ENCODE data around the gene CENPX. TPM values are rescaled to one million over a fixed set of nuclear protein-coding genes. Genes with fewer than 3 reads are reported as not detected.

The CENPX gene
- total and polyA plus RNA-seq, 2 of the 13 experiments (the other 11 are each of a cell fraction or from before 2014, with no cell fraction given) = 92.7 to 170 TPM

- peak; percentile 95; the same call in 1 of the 2 replicates for TF ChIP-seq SALL2 (CRISPR knock-in tag; IDR thresholded peaks at IDR 0.05)
- TF ChIP-seq KDM4B (CRISPR knock-in tag; IDR thresholded peaks at IDR 0.05) = peak; percentile 82; the same call in 1 of the 2 replicates
- TF ChIP-seq ZFX (CRISPR knock-in tag; IDR thresholded peaks at IDR 0.05; ENCODE audit: low read depth) = peak; percentile 96
- TF ChIP-seq ZNF687 (CRISPR knock-in tag; IDR thresholded peaks at IDR 0.05) = peak; percentile 88
- peak; percentile 50; the same call in 1 of the 2 replicates for TF ChIP-seq ZNF501 (CRISPR knock-in tag; IDR thresholded peaks at IDR 0.05)
- peak; percentile 86 for TF ChIP-seq ZNF12 (CRISPR knock-in tag; IDR thresholded peaks at IDR 0.05)
- TF ChIP-seq, protein P1, sequence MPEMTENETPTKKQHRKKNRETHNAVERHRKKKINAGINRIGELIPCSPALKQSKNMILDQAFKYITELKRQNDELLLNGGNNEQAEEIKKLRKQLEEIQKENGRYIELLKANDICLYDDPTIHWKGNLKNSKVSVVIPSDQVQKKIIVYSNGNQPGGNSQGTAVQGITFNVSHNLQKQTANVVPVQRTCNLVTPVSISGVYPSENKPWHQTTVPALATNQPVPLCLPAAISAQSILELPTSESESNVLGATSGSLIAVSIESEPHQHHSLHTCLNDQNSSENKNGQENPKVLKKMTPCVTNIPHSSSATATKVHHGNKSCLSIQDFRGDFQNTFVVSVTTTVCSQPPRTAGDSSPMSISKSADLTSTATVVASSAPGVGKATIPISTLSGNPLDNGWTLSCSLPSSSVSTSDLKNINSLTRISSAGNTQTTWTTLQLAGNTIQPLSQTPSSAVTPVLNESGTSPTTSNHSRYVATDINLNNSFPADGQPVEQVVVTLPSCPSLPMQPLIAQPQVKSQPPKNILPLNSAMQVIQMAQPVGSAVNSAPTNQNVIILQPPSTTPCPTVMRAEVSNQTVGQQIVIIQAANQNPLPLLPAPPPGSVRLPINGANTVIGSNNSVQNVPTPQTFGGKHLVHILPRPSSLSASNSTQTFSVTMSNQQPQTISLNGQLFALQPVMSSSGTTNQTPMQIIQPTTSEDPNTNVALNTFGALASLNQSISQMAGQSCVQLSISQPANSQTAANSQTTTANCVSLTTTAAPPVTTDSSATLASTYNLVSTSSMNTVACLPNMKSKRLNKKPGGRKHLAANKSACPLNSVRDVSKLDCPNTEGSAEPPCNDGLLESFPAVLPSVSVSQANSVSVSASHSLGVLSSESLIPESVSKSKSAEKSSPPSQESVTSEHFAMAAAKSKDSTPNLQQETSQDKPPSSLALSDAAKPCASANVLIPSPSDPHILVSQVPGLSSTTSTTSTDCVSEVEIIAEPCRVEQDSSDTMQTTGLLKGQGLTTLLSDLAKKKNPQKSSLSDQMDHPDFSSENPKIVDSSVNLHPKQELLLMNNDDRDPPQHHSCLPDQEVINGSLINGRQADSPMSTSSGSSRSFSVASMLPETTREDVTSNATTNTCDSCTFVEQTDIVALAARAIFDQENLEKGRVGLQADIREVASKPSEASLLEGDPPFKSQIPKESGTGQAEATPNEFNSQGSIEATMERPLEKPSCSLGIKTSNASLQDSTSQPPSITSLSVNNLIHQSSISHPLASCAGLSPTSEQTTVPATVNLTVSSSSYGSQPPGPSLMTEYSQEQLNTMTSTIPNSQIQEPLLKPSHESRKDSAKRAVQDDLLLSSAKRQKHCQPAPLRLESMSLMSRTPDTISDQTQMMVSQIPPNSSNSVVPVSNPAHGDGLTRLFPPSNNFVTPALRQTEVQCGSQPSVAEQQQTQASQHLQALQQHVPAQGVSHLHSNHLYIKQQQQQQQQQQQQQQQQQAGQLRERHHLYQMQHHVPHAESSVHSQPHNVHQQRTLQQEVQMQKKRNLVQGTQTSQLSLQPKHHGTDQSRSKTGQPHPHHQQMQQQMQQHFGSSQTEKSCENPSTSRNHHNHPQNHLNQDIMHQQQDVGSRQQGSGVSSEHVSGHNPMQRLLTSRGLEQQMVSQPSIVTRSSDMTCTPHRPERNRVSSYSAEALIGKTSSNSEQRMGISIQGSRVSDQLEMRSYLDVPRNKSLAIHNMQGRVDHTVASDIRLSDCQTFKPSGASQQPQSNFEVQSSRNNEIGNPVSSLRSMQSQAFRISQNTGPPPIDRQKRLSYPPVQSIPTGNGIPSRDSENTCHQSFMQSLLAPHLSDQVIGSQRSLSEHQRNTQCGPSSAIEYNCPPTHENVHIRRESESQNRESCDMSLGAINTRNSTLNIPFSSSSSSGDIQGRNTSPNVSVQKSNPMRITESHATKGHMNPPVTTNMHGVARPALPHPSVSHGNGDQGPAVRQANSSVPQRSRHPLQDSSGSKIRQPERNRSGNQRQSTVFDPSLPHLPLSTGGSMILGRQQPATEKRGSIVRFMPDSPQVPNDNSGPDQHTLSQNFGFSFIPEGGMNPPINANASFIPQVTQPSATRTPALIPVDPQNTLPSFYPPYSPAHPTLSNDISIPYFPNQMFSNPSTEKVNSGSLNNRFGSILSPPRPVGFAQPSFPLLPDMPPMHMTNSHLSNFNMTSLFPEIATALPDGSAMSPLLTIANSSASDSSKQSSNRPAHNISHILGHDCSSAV (CRISPR knock-in tag; IDR thresholded peaks at IDR 0.05; ENCODE audit: borderline replicate concordance) = no peak
- peak; percentile 76; the same call in 1 of the 2 replicates for TF ChIP-seq GFI1 (CRISPR knock-in tag; IDR thresholded peaks at IDR 0.05; ENCODE audit: borderline replicate concordance)
- TF ChIP-seq PAX8 (CRISPR knock-in tag; IDR thresholded peaks at IDR 0.05; ENCODE audit: borderline replicate concordance) = no peak
- no peak for TF ChIP-seq CREM (IDR thresholded peaks at IDR 0.05)
- no peak for TF ChIP-seq CREM (CRISPR knock-in tag; IDR thresholded peaks at IDR 0.05)
- TF ChIP-seq KLF16 (CRISPR knock-in tag; IDR thresholded peaks at IDR 0.05) = peak in 1 of 2 experiments; percentile 94; a peak in 2 of 4 replicates
- peak; percentile 91 for TF ChIP-seq ZNF768 (CRISPR knock-in tag; IDR thresholded peaks at IDR 0.05)
- 0 out of 2 replicates have a peak, but pooled peaks have one; percentile 5 for TF ChIP-seq BRCA1 (CRISPR knock-in tag; IDR thresholded peaks at IDR 0.05)
- peak; percentile 89 for TF ChIP-seq TAF1 (CRISPR knock-in tag; IDR thresholded peaks at IDR 0.05)
- no peak; the same call in 1 of the 2 replicates for TF ChIP-seq ZNF562 (CRISPR knock-in tag; IDR thresholded peaks at IDR 0.05; ENCODE audit: borderline replicate concordance)
- TF ChIP-seq GATA4 (IDR thresholded peaks at IDR 0.05; ENCODE audit: borderline replicate concordance, low read depth) = no peak
- TF ChIP-seq ZNF337 (CRISPR knock-in tag; IDR thresholded peaks at IDR 0.05; ENCODE audit: borderline replicate concordance, low read depth) = peak; percentile 41; the same call in 1 of the 2 replicates
Measured at GRCh38 chr17:82065638-82066303, 43.1 kb upstream of the CENPX start, which contains the start of gene DUS1L (continued).

All from HepG2 (cell line).